GM21390 (cell line): Measurements from ENCODE around the gene TSC1.
"Not testable (repeated sequence)": the region's sequence is repeated elsewhere in the genome, so short reads cannot be mapped to it uniquely, and the experiment has no call there.

Source experiments
- ATAC-seq: cut with Tn5 transposase; IDR thresholded peaks from one replicate; pipeline ENCODE4 v1.9.1; 2021; ENCODE audit not compliant: unreplicated experiment

TSC1 gene

GRCh38 chr9:132978112-132978450 lies 33.7 kb upstream of the TSC1 start:
- ATAC-seq, result no peak

- no peak for ATAC-seq
Observed at GRCh38 chr9:132976571-132976970, 32.2 kb upstream of the TSC1 start.

- ATAC-seq, result no peak
Observed at GRCh38 chr9:132975961-132976360, 31.5 kb upstream of the TSC1 start.

- no peak for ATAC-seq
Observed at GRCh38 chr9:132973713-132974112, 29.3 kb upstream of the TSC1 start.

- no peak for ATAC-seq
Observed at GRCh38 chr9:132973166-132973565, 28.8 kb upstream of the TSC1 start.

GRCh38 chr9:132970324-132971062 lies 26.1 kb upstream of the TSC1 start:
- no peak for ATAC-seq

- no peak for ATAC-seq
Observed at GRCh38 chr9:132969783-132970182, 25.4 kb upstream of the TSC1 start.

GRCh38 chr9:132967908-132968307 lies 23.5 kb upstream of the TSC1 start:
- not testable (repeated sequence) for ATAC-seq

- ATAC-seq, result no peak
Observed at GRCh38 chr9:132965478-132965877, 21.1 kb upstream of the TSC1 start.

- ATAC-seq, result no peak
Observed at GRCh38 chr9:132961002-132961401, 16.6 kb upstream of the TSC1 start.

- no peak for ATAC-seq
Observed at GRCh38 chr9:132957805-132958204, 13.4 kb upstream of the TSC1 start.

GRCh38 chr9:132955768-132956167 lies 11.4 kb upstream of the TSC1 start:
- no peak for ATAC-seq

GRCh38 chr9:132955123-132955522 lies 10.7 kb upstream of the TSC1 start:
- ATAC-seq, result no peak

GRCh38 chr9:132949709-132950108 lies 5.3 kb upstream of the TSC1 start:
- ATAC-seq, result no peak

GRCh38 chr9:132948482-132949050 lies 4.2 kb upstream of the TSC1 start:
- no peak for ATAC-seq

- ATAC-seq, result no peak
Observed at GRCh38 chr9:132947756-132948155, 3.3 kb upstream of the TSC1 start.

GRCh38 chr9:132946631-132947295 lies 2.3 kb upstream of the TSC1 start:
- no peak for ATAC-seq

GRCh38 chr9:132946211-132946610 lies 1.8 kb upstream of the TSC1 start:
- ATAC-seq, result no peak

- no peak for ATAC-seq
Observed at GRCh38 chr9:132945186-132946130, 1.0 kb upstream of the TSC1 start.

- peak; percentile 7 for ATAC-seq
Observed at GRCh38 chr9:132943651-132944293, 644 bp downstream of the TSC1 start.
